HG02885 (cell line): ENCODE results near the gene ETNPPL.
"Not testable (repeated sequence)": the region's sequence is repeated elsewhere in the genome, so short reads cannot be mapped to it uniquely, and the experiment has no call there.

Source experiments
- ATAC-seq: cut with Tn5 transposase; IDR thresholded peaks from one replicate; pipeline ENCODE4 v1.9.1; 2021; ENCODE audit warnings: mild to moderate bottlenecking; ENCODE audit not compliant: unreplicated experiment, poor library complexity

The ETNPPL gene

DNA sequence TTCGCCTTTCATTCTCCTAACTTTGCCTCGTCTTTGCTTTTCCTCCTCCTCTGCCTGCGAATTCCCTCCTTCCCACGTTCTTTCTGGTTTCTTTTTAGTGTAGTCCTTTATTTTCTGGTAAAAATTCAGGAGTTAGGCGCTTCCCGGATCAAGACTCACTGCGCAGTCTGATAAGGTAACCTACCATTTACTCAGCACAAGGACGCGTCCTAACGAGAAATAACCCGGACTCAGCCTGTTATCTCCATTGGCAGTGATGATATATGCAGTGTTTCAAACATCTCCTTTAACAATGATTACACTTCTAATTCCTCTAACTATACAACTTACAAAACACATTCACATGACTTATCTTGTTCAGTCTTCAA is 357 bp upstream of the ETNPPL start:
- no peak for ATAC-seq

DNA sequence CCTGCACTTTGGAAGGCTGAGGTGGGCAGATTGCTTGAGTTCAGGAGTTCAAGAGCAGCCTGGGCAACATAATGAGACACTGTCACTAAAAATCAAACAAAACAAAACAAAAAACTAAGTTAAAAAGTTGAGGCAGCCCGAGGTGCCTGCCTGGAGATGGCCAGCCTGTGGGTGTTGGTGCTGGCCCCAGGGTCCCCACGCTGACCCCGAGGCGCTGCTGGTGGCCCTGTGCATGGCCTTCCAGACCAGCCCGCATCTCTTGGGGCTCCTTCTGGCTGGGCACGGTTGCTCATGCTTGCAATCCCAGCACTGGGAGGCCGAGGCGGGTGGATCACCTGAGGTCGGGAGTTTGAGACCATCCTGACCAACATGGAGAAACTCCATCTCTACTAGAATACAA is 4.4 kb downstream of the ETNPPL start:
- ATAC-seq: no peak

GRCh38 chr4:108754327-108754726 is 8.5 kb downstream of the ETNPPL start:
- ATAC-seq: no peak

GRCh38 chr4:108751321-108751720 is 11.5 kb downstream of the ETNPPL start:
- no peak for ATAC-seq

- no peak for ATAC-seq
Observed at GRCh38 chr4:108749119-108749518, 13.7 kb downstream of the ETNPPL start.

DNA sequence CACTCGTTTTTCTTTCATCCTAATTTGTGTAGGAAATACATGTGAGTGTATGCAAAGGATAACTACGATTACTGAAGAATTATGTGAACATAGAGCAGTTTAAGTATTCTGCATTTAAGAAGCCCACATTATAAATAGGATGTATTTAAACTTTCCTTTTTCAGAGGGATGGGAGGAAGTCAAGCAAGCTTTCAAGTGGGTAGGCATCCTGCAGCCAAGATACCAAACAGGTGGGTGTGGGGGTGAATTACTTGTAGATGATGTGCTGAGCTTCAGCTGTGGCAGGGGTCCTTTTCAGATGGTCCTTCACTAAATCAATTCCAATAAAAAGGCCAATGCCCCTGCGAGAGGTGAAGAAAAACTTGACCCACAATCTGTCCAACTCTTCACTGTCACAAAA is 16.3 kb downstream of the ETNPPL start:
- no peak for ATAC-seq

DNA sequence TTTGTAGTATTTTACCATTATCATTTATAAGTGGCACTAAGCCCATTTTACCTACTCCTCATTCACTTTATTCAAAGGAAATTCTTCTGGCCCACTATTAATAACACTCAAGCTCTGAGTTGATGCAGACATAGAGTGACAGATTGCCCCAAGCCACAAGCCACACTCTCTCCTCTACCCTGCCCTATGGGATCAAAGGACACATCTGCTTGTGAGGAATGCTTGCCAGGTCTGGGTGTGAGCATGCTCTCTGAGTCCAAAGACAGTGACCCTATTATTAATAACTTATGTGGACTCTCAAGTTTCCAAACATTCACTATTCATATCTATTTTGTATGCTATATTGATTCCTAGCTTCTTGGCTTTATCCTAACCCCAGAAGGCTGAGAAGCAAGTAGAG is 18.5 kb downstream of the ETNPPL start:
- no peak for ATAC-seq

DNA sequence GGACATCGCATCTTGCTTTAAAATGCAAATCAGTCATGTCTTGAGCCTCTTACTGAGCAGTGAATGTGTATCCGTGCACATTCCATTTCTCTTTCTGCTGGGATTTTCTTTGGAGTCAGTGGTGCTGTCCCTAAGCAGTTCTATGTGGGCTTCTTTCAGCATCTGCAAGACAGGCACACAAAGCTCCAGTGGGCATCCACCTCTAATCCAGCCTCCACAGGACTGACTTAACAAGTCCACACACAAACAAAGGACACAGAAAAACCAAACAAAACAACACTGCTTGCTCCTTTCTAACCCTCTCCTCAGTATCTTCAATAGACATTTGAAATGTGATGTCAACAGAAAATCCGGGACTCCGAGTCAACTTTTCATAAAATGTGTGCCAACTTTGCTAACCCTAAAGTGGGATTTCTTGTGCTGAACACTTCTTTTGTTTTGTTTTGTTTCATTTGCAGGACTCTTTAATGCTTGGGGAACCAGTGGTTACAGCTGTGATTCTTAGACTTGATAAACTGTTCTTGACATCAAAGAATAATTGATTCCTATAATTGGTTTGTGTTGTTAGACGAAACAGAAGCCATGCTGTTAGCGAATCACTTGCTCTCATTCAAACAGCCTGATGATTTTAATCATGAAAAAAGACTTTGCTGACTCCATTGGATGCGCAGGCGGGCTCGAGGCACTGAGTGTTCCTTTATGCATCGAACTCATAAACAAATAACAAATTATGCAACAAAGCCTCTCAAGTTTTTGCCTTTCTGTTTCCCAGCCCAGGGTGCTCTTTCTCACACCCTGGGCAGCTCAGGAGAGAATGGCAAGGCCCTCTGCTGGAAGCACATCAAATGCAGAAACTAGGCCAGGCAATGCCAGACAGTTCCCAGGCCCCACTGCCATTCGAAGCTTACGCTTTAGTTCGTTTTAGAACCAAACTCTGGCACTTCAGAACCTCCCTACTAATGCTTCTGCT is 20.1 kb downstream of the ETNPPL start:
- no peak for ATAC-seq

DNA sequence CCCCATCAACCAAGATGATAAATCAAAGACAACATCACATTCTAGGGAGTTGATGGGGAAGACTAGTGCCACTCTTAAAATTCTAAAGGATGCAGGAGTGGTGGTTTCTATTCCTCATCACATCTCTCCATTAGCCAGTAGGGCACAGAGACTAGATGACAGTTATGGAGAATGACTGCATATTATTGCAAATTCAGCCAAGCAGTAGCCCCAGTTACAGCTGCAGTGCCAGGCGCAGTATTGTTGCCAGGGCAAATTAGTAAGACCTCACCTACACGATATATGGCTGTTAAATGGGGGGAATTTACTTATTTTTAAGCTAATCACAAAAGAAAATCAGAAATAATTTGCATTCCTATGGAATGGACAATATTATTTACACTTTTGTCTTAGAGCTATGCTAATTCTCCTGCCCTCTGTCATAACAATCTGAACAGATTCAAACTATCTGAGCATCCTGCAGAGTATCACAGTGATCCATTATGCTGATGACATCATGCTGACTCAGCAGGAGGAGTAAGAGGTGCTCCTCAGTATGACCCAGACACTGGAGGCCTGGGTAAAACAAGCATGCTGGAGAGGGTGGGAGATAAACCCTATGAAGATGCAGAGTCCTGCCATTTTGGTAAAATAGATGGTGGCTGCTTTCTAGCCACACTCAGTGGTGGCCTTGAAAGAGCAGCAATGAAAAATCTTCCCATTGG is 24.7 kb downstream of the ETNPPL start:
- ATAC-seq: no peak

DNA sequence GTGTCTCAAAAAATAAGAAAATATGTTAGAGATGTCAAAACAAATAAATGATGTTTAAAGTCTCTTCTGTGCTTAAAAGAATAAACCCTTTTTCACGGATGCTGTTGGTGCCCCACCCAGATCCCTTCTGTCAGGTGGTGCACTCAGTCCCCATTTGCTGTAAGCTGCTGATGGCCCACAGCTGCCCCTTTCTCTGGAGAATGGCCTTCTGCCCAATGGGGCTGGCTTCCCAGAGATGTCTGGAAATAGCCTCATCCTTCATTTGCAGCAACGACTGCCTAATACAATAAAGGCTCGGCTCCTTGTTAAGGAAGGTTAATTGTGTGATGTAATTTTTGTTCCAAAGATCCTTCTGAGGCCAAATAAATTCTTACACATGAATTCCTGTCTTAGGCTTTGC is 31.8 kb downstream of the ETNPPL start:
- no peak for ATAC-seq

GRCh38 chr4:108730579-108730978 is 32.3 kb downstream of the ETNPPL start:
- ATAC-seq: no peak

DNA sequence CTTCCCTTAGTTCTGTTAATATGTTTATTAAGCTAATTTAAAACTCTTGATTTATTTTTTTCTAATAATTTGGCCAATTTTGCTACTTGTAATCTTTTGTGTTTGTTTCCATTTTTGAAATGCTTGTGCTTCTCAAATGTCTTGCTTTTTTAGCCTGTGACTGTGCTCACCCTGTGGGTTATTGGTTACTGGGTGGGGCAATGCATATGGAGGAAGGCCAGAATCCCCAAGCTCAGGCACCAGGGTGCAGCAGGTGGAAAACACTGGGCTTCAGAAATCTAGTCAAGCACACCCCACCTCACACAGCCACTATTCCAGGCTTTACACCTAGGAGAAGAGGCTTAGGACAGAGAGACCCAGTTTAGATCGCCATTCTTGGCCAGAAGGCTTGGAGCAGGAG is 33.1 kb downstream of the ETNPPL start:
- no peak for ATAC-seq

DNA sequence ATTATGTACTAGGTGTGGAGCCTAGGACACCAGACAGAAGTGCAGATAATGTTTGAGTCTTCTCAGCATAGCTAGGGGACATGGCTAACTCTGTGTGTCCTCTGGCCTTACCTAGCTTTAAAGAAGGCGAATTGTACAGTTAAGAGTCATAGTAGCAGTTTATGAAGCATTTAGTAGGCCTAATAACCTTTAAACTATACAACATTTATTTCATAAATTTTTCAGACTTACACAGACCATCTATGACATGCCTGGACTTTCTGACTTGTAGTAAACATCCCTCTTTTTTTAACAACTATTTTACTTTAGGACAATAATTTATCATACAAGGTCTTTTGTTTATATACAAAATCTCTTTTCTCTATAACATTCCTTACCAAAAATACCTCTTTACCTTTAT is 37.4 kb downstream of the ETNPPL start:
- no peak for ATAC-seq

DNA sequence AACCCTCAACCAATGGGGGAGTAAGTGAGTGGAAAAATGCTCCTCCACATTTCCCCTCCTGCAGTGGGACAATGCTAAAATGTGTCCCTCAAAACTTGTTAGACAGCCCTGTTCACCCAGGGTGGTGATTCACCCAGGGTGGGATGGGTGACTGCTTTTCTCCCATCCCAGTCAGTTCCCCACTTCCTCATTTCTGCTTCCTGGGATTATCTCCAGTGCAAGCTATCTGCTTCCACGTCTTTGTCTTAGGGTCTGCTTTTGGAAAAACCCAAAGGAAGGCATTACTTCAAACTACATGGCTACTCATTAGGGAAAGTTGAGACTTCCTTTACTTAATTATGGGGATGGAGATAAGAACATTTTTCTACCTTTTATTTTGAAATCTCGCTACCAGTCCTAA is 45.5 kb downstream of the ETNPPL start:
- ATAC-seq: no peak

GRCh38 chr4:108716340-108716739 is 46.5 kb downstream of the ETNPPL start:
- ATAC-seq: no peak

DNA sequence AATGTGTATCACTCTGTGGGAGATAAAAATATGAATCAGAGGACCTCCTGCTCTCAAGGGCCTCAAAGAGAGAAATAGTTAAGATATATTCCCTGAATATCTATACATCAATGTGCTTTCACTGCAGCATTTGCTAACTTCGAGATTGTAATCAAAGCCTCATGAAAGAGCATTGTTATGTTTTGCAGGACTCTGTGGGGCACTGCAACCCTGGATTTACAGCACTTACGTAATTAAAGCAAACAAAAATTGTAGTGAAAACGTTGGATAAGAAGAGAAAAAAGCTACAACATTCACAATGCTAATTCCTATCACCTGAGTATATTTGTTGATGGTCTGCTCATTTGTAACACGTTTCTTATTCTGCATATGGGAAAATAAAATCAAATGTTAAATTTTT is 48.0 kb downstream of the ETNPPL start:
- ATAC-seq: no peak

GRCh38 chr4:108710578-108710977 is 52.3 kb downstream of the ETNPPL start:
- not testable (repeated sequence) for ATAC-seq

- no peak for ATAC-seq
Observed at GRCh38 chr4:108709722-108710121, 53.1 kb downstream of the ETNPPL start.

DNA sequence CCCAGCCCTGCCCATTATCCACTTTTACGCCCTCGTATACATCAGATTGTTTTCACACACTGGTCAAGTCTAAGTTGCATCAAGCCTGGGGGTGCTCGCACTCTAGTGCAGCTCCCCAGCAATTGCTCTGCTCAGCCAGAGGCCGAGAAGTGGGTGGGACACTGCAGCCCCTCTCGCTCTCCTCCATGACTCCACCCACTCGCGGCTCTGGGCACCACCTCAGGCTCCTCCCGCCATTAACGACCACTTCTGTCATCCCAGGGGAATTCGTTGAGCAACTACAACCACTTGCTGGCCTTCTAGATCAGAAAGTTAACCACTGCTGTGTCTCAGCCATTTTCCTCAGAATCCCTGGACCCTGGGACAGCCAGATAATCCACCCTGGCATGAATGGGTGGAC is 53.6 kb downstream of the ETNPPL start:
- ATAC-seq: no peak

DNA sequence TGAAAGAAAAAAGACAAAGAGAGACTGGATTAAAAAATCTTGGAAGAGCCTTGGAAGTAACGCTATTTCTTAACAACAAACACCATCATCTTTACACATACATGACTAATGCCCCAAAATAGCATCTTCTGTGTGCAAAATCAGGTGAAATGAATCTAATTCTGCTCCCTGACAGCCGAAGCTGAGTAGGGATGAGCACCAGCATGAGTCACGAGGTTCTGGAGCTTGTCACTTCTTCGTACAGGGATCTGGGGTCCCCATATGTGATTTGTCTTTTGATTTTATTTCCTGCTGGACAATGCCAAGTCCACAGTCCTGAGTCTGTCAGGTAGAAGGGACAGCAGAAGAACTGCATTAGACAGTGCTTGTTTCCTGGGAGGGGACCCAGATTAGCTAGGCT is 56.6 kb downstream of the ETNPPL start:
- no peak for ATAC-seq

GRCh38 chr4:108703966-108704365 is 58.9 kb downstream of the ETNPPL start:
- ATAC-seq: no peak

- ATAC-seq: no peak
Observed at GRCh38 chr4:108703370-108703769, 59.5 kb downstream of the ETNPPL start.
